Fibroblast of lung (primary cell): ENCODE data around the gene STARD9. TPM values are rescaled to one million over a fixed set of nuclear protein-coding genes. Genes with fewer than 3 reads are reported as not detected.

Experiments
- DNase-seq, 2 donors: peaks; one replicate each; pipeline versions ENCODE4 v3.0.0 to v3.0.0-alpha.2; 2010; ENCODE audit warnings: low read depth in 2 of 2
- H2AFZ ChIP-seq: 2 replicates; pipeline ENCODE4 v1.5.1; 2012; ENCODE audit warnings: low read length, control low read depth, inconsistent platforms
- H3K27ac ChIP-seq: 2 replicates; pipeline ENCODE4 v1.5.1; 2011; ENCODE audit warnings: low read length, control low read depth; ENCODE audit not compliant: insufficient read depth
- H3K27me3 ChIP-seq: 2 replicates; pipeline ENCODE4 v1.5.1; 2011; ENCODE audit warnings: mild to moderate bottlenecking, low read length; ENCODE audit not compliant: control insufficient read depth, insufficient read depth
- H3K36me3 ChIP-seq: 2 replicates; pipeline ENCODE4 v1.5.1; 2011; ENCODE audit warnings: low read length; ENCODE audit not compliant: control insufficient read depth, insufficient read depth
- H3K4me1 ChIP-seq: 2 replicates; pipeline ENCODE4 v1.5.1; 2011; ENCODE audit warnings: low read length; ENCODE audit not compliant: control insufficient read depth, insufficient read depth; ENCODE audit errors: extremely low read depth
- H3K4me2 ChIP-seq: 2 replicates; pipeline ENCODE4 v1.5.1; 2011; ENCODE audit warnings: low read length, control low read depth; ENCODE audit not compliant: insufficient read depth; ENCODE audit errors: extremely low read depth
- H3K4me3 ChIP-seq, 4 experiments: fragments of 200-600 bp in 1 of 4; sonication (generic) in 1 of 4; replicated peaks in 1 of 4; 2 replicates each; pipeline ENCODE4 v1.5.1; 2011 to 2016; ENCODE audit warnings: low read length in 4 of 4, low read depth in 3 of 4, mild to moderate bottlenecking in 3 of 4, control low read depth in 2 of 4, inconsistent platforms in 1 of 4, mixed read lengths in 1 of 4; ENCODE audit not compliant: insufficient read depth in 1 of 4; ENCODE audit errors: control extremely low read depth in 1 of 4
- H3K79me2 ChIP-seq: 2 replicates; pipeline ENCODE4 v1.5.1; 2012; ENCODE audit warnings: mild to moderate bottlenecking, low read length, inconsistent platforms; ENCODE audit not compliant: control insufficient read depth, insufficient read depth
- H3K9ac ChIP-seq: 2 replicates; pipeline ENCODE4 v1.5.1; 2011; ENCODE audit warnings: mild to moderate bottlenecking, low read length, control low read depth; ENCODE audit not compliant: insufficient read depth
- H3K9me3 ChIP-seq: 2 replicates; pipeline ENCODE4 v1.5.1; 2012; ENCODE audit warnings: low read depth, low read length; ENCODE audit not compliant: control insufficient read depth, insufficient read depth
- H4K20me1 ChIP-seq: 2 replicates; pipeline ENCODE4 v1.5.1; 2011; ENCODE audit warnings: low read length; ENCODE audit not compliant: control insufficient read depth, insufficient read depth; ENCODE audit errors: extremely low read depth
- EZH2 ChIP-seq: IDR thresholded peaks from 2 replicates; pipeline ENCODE4 v1.5.1; 2012; ENCODE audit warnings: low read length, control low read depth, mild to moderate bottlenecking; ENCODE audit errors: missing control alignments
- polyA plus RNA-seq, 2 donors: library from polyadenylated mRNA; depleted of rRNA in 1 of 2; stranded (reverse) in 1 of 2; unstranded in 1 of 2; fragments of >200 nt; gene quantifications; 2 replicates each; pipeline ENCODE4 v1.2.1, GENCODE V29; 2011 to 2012; ENCODE audit warnings: missing spikeins in 1 of 2
- total RNA-seq: library from RNA; depleted of rRNA; stranded (reverse); fragments of >200 nt; gene quantifications from 2 replicates; pipeline ENCODE4 v1.2.1, GENCODE V29; 2014
- TF ChIP-seq, protein P1 (sequence below), 2 donors: IDR thresholded peaks in 1 of 2; conservative IDR thresholded peaks in 1 of 2; 1 replicate in 1 of 2; 2 replicates in 1 of 2; pipeline ENCODE4 v1.5.1; 2011 to 2012; ENCODE audit warnings: low read length in 2 of 2, control low read depth in 1 of 2, inconsistent platforms in 1 of 2, low read depth in 1 of 2, mild to moderate bottlenecking in 1 of 2

Gene STARD9
- total and polyA plus RNA-seq, 2 donors (not counting 1 experiment from before 2014, with no cell fraction given): 2.5 to 8.3 TPM

DNA sequence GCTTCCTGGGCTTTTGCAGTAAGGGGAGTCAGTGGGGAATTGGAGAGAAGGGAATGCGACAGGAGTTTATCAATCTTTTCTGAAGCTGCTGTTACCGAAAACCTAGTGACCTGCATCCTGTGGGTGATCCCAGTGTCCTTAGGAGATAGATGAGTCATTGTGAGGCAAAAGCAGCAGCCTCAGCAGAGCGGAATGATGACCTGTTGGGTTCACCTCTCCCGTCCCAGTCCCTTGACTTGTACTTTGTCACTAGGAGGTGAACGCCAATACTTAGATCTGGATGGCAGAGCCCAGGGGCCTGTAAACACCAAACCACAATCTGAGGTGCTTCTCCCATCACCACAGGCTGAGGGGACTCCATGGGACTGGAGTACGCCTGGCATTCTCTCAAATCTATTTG lies 143.6 kb downstream of the STARD9 start:
- Histone ChIP-seq H3K36me3 (no peaks in the 10 kb centered on the region), H4K20me1 (no peaks in the 10 kb centered on the region)

GRCh38 chr15:42720071-42720470 lies 144.7 kb downstream of the STARD9 start:
- no peak for TF ChIP-seq EZH2
- TF ChIP-seq, protein P1, sequence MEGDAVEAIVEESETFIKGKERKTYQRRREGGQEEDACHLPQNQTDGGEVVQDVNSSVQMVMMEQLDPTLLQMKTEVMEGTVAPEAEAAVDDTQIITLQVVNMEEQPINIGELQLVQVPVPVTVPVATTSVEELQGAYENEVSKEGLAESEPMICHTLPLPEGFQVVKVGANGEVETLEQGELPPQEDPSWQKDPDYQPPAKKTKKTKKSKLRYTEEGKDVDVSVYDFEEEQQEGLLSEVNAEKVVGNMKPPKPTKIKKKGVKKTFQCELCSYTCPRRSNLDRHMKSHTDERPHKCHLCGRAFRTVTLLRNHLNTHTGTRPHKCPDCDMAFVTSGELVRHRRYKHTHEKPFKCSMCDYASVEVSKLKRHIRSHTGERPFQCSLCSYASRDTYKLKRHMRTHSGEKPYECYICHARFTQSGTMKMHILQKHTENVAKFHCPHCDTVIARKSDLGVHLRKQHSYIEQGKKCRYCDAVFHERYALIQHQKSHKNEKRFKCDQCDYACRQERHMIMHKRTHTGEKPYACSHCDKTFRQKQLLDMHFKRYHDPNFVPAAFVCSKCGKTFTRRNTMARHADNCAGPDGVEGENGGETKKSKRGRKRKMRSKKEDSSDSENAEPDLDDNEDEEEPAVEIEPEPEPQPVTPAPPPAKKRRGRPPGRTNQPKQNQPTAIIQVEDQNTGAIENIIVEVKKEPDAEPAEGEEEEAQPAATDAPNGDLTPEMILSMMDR (conservative IDR thresholded peaks at IDR 0.05 in 1 of 2, IDR thresholded peaks at IDR 0.05 in 1 of 2; ENCODE audit: low read depth in 1 of 2, low read length in 2 of 2): no peak

More for the DNA sequence above, 143.6 kb downstream of the STARD9 start:
- H3K4me1 ChIP-seq: peaks cover 2% of the 10 kb centered on the region
- no peak overlapping the region for H3K27ac ChIP-seq
- H3K9me3 ChIP-seq: no peaks in the 10 kb centered on the region
- no peaks in the 10 kb centered on the region for H3K27me3 ChIP-seq
- no peaks in the 10 kb centered on the region for H3K79me2 ChIP-seq
- H3K4me2 ChIP-seq: no peak overlapping the region
- H3K4me3 ChIP-seq: no peak overlapping the region
- H2AFZ ChIP-seq: no peak overlapping the region
- no peak for TF ChIP-seq EZH2
- DNase-seq: no peak
- no peak overlapping the region for H3K9ac ChIP-seq

DNA sequence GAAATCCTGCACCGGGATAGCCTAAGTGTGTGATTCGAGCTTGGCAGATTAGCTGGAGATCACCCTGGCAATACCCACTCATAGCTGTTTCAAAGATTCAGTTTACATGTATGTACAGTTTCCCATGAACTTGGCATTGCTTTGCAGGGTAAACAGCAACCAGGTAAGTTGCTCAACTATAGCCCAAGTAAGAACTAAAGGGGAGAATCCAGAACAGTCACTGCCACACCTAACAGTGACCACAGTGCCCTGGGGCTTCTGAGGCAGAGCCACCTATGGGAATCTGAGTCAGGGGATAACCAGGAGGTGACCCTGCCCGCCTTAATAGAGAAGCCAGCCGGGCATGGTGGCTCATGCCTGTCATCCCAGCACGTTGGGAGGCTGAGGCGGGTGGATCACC lies 145.6 kb downstream of the STARD9 start:
- Histone ChIP-seq H3K36me3 (peaks cover 7% of the 10 kb centered on the region), H3K4me2 (no peak overlapping the region), H2AFZ (no peak overlapping the region), H3K4me1 (peaks cover 2% of the 10 kb centered on the region), H3K27ac (no peak overlapping the region), H3K79me2 (no peaks in the 10 kb centered on the region), H3K9me3 (no peaks in the 10 kb centered on the region), H3K4me3 (no peak overlapping the region), H3K27me3 (no peaks in the 10 kb centered on the region), H3K9ac (no peak overlapping the region), H4K20me1 (no peaks in the 10 kb centered on the region)
- TF ChIP-seq, protein P1 (conservative IDR thresholded peaks at IDR 0.05 in 1 of 2, IDR thresholded peaks at IDR 0.05 in 1 of 2; ENCODE audit: low read depth in 1 of 2, low read length in 2 of 2): no peak
- TF ChIP-seq EZH2: no peak
- DNase-seq: no peak

More at GRCh38 chr15:42720071-42720470, 144.7 kb downstream of the STARD9 start:
- Histone ChIP-seq H3K4me3 (no peak overlapping the region), H2AFZ (no peak overlapping the region), H4K20me1 (no peaks in the 10 kb centered on the region), H3K36me3 (peaks cover 5% of the 10 kb centered on the region), H3K27me3 (no peaks in the 10 kb centered on the region), H3K79me2 (no peaks in the 10 kb centered on the region), H3K4me2 (no peak overlapping the region), H3K4me1 (peaks cover 2% of the 10 kb centered on the region), H3K9me3 (no peaks in the 10 kb centered on the region), H3K27ac (no peak overlapping the region), H3K9ac (no peak overlapping the region)
- no peak for DNase-seq
